Activated naive CD4-positive, alpha-beta T cell treated with anti-CD3 and anti-CD28 coated beads for 36 hours (primary cell): ENCODE measurements around the gene IFI27L2. TPM values are rescaled to one million over a fixed set of nuclear protein-coding genes. Genes with fewer than 3 reads are reported as not detected.
A peak's percentile ranks its signal among the peaks of the same experiment; 100 is the strongest.

Experiments used
- CTCF ChIA-PET: fragments of 350-600 bp; sonication (Branson Sonifier 250); formaldehyde crosslinking; loops from one replicate; lab custom pipeline; 2021; ENCODE audit warnings: antibody characterized with exemption; lab: Charles Lee
- DNase-seq: peaks from one replicate; pipeline ENCODE4 v3.0.0-alpha.2; 2020
- H3K27ac Mint-ChIP-seq: one replicate; pipeline ENCODE4 v1.8.0; 2021; ENCODE audit warnings: mild to moderate bottlenecking, mixed read lengths
- H3K27me3 Mint-ChIP-seq: one replicate; pipeline ENCODE4 v1.8.0; 2021; ENCODE audit warnings: low read depth, mixed read lengths
- H3K36me3 Mint-ChIP-seq: one replicate; pipeline ENCODE4 v1.8.0; 2021; ENCODE audit warnings: low read depth, mixed read lengths
- H3K4me1 Mint-ChIP-seq: one replicate; pipeline ENCODE4 v1.8.0; 2021; ENCODE audit warnings: low read depth, mixed read lengths
- H3K4me3 Mint-ChIP-seq: one replicate; pipeline ENCODE4 v1.8.0; 2021; ENCODE audit warnings: mild to moderate bottlenecking, moderate library complexity, mixed read lengths
- H3K9me3 Mint-ChIP-seq: one replicate; pipeline ENCODE4 v1.8.0; 2021; ENCODE audit warnings: mixed read lengths
- intact Hi-C: fragments of 100-400 bp; cut with micrococcal nuclease; formaldehyde crosslinking; loops from one replicate; pipeline ENCODE4 v1.15.1; 2023
- total RNA-seq, 2 experiments: library from RNA; stranded (reverse); gene quantifications; one replicate each; pipeline ENCODE4 v1.2.3, GENCODE V29; 2021

IFI27L2 gene
- total RNA-seq, 2 experiments from 2014 or later: 67.0 to 73.4 TPM

- no peak for DNase-seq
- intact Hi-C loops: no loop called here
- Mint-ChIP-seq H3K36me3 (no peaks in the 10 kb centered on the region), H3K4me1 (no peaks in the 10 kb centered on the region), H3K9me3 (peaks cover 32% of the 10 kb centered on the region), H3K27me3 (no peaks in the 10 kb centered on the region), H3K27ac (no peak overlapping the region), H3K4me3 (no peak overlapping the region)
- CTCF ChIA-PET: no interaction called here
Observed at GRCh38 chr14:94121485-94121884, 7.9 kb downstream of the IFI27L2 start.

GRCh38 chr14:94120667-94121340 lies 8.6 kb downstream of the IFI27L2 start:
- no peak overlapping the region for H3K4me3 Mint-ChIP-seq
- H3K27ac Mint-ChIP-seq: no peak overlapping the region
- no peak for DNase-seq
- intact Hi-C loops: no loop called here
- no peaks in the 10 kb centered on the region for H3K27me3 Mint-ChIP-seq
- CTCF ChIA-PET: interaction anchor here (0.9 kb wide), 1 partner anchor 8 kb away, joined by 3 read pairs; no protein-coding TSS in a partner anchor
- H3K36me3 Mint-ChIP-seq: no peaks in the 10 kb centered on the region
- H3K4me1 Mint-ChIP-seq: no peaks in the 10 kb centered on the region
- peaks cover 32% of the 10 kb centered on the region for H3K9me3 Mint-ChIP-seq

- no peak for DNase-seq
- intact Hi-C loops: no loop called here
- Mint-ChIP-seq H3K27ac (no peak overlapping the region), H3K9me3 (peaks cover 32% of the 10 kb centered on the region), H3K4me1 (no peaks in the 10 kb centered on the region), H3K27me3 (no peaks in the 10 kb centered on the region), H3K36me3 (no peaks in the 10 kb centered on the region), H3K4me3 (no peak overlapping the region)
- CTCF ChIA-PET: no interaction called here
Observed at GRCh38 chr14:94119071-94119470, 10.3 kb downstream of the IFI27L2 start.

GRCh38 chr14:94117856-94118255 lies 11.5 kb downstream of the IFI27L2 start:
- Mint-ChIP-seq H3K9me3 (peaks cover 29% of the 10 kb centered on the region), H3K4me1 (no peaks in the 10 kb centered on the region), H3K4me3 (no peak overlapping the region), H3K27me3 (no peaks in the 10 kb centered on the region), H3K36me3 (no peaks in the 10 kb centered on the region), H3K27ac (peak overlapping the region; percentile 30)
- intact Hi-C loops: no loop called here
- CTCF ChIA-PET: no interaction called here
- DNase-seq: no peak

GRCh38 chr14:94116701-94117100 lies 12.7 kb downstream of the IFI27L2 start:
- H3K9me3 Mint-ChIP-seq: peaks cover 22% of the 10 kb centered on the region
- DNase-seq: no peak
- intact Hi-C loops: no loop called here
- H3K4me1 Mint-ChIP-seq: no peaks in the 10 kb centered on the region
- H3K36me3 Mint-ChIP-seq: no peaks in the 10 kb centered on the region
- H3K27me3 Mint-ChIP-seq: no peaks in the 10 kb centered on the region
- H3K4me3 Mint-ChIP-seq: no peak overlapping the region
- no peak overlapping the region for H3K27ac Mint-ChIP-seq
- CTCF ChIA-PET: interaction anchor here (0.6 kb wide), 1 partner anchor 15 kb away, joined by 3 read pairs; no protein-coding TSS in a partner anchor

GRCh38 chr14:94115631-94116030 lies 13.8 kb downstream of the IFI27L2 start:
- Mint-ChIP-seq H3K4me3 (no peak overlapping the region), H3K27ac (no peak overlapping the region), H3K36me3 (no peaks in the 10 kb centered on the region), H3K4me1 (no peaks in the 10 kb centered on the region), H3K9me3 (peaks cover 11% of the 10 kb centered on the region), H3K27me3 (no peaks in the 10 kb centered on the region)
- intact Hi-C loops: no loop called here
- no peak for DNase-seq
- CTCF ChIA-PET: no interaction called here

GRCh38 chr14:94115058-94115591 lies 14.3 kb downstream of the IFI27L2 start:
- no peak overlapping the region for H3K4me3 Mint-ChIP-seq
- CTCF ChIA-PET: no interaction called here
- H3K9me3 Mint-ChIP-seq: peaks cover 8% of the 10 kb centered on the region
- no peak for DNase-seq
- H3K4me1 Mint-ChIP-seq: no peaks in the 10 kb centered on the region
- H3K27me3 Mint-ChIP-seq: no peaks in the 10 kb centered on the region
- H3K27ac Mint-ChIP-seq: no peak overlapping the region
- no peaks in the 10 kb centered on the region for H3K36me3 Mint-ChIP-seq
- intact Hi-C loops: no loop called here

- intact Hi-C loops: no loop called here
- H3K9me3 Mint-ChIP-seq: peaks cover 3% of the 10 kb centered on the region
- H3K27me3 Mint-ChIP-seq: no peaks in the 10 kb centered on the region
- no peak overlapping the region for H3K27ac Mint-ChIP-seq
- CTCF ChIA-PET: interaction anchor here (0.7 kb wide), 1 partner anchor 66 kb away, joined by 3 read pairs; no protein-coding TSS in a partner anchor
- H3K36me3 Mint-ChIP-seq: no peaks in the 10 kb centered on the region
- no peak for DNase-seq
- H3K4me1 Mint-ChIP-seq: no peaks in the 10 kb centered on the region
- no peak overlapping the region for H3K4me3 Mint-ChIP-seq
Observed at GRCh38 chr14:94114589-94115057, 14.8 kb downstream of the IFI27L2 start.

- intact Hi-C loops: no loop called here
- no peaks in the 10 kb centered on the region for H3K36me3 Mint-ChIP-seq
- H3K4me1 Mint-ChIP-seq: no peaks in the 10 kb centered on the region
- DNase-seq: no peak
- no peak overlapping the region for H3K27ac Mint-ChIP-seq
- no peak overlapping the region for H3K4me3 Mint-ChIP-seq
- no peaks in the 10 kb centered on the region for H3K9me3 Mint-ChIP-seq
- CTCF ChIA-PET: interaction anchor here (0.7 kb wide), 1 partner anchor 66 kb away, joined by 3 read pairs; no protein-coding TSS in a partner anchor
- H3K27me3 Mint-ChIP-seq: no peaks in the 10 kb centered on the region
Observed at GRCh38 chr14:94113908-94114588, 15.4 kb downstream of the IFI27L2 start.

- H3K27me3 Mint-ChIP-seq: no peaks in the 10 kb centered on the region
- no peaks in the 10 kb centered on the region for H3K9me3 Mint-ChIP-seq
- CTCF ChIA-PET: no interaction called here
- intact Hi-C loops: no loop called here
- H3K4me1 Mint-ChIP-seq: no peaks in the 10 kb centered on the region
- DNase-seq: no peak
- H3K4me3 Mint-ChIP-seq: no peak overlapping the region
- H3K36me3 Mint-ChIP-seq: no peaks in the 10 kb centered on the region
- H3K27ac Mint-ChIP-seq: no peak overlapping the region
Observed at GRCh38 chr14:94113490-94113889, 15.9 kb downstream of the IFI27L2 start.

- Mint-ChIP-seq H3K9me3 (no peaks in the 10 kb centered on the region), H3K4me3 (no peak overlapping the region), H3K27ac (no peak overlapping the region), H3K4me1 (no peaks in the 10 kb centered on the region), H3K36me3 (no peaks in the 10 kb centered on the region), H3K27me3 (no peaks in the 10 kb centered on the region)
- intact Hi-C loops: no loop called here
- no peak for DNase-seq
- CTCF ChIA-PET: no interaction called here
Observed at GRCh38 chr14:94113073-94113472, 16.3 kb downstream of the IFI27L2 start.

- CTCF ChIA-PET: no interaction called here
- intact Hi-C loops: no loop called here
- H3K27ac Mint-ChIP-seq: no peak overlapping the region
- no peaks in the 10 kb centered on the region for H3K36me3 Mint-ChIP-seq
- no peaks in the 10 kb centered on the region for H3K4me1 Mint-ChIP-seq
- H3K27me3 Mint-ChIP-seq: no peaks in the 10 kb centered on the region
- H3K9me3 Mint-ChIP-seq: no peaks in the 10 kb centered on the region
- DNase-seq: no peak
- H3K4me3 Mint-ChIP-seq: no peak overlapping the region
Observed at GRCh38 chr14:94112513-94113063, 16.8 kb downstream of the IFI27L2 start.
